K562 (cell line): ENCODE results near the gene MEIKIN. TPM values are rescaled to one million over a fixed set of nuclear protein-coding genes. Genes with fewer than 3 reads are reported as not detected.

ENCODE experiments used
- ATAC-seq: fragments of 200-7000 bp; cut with Tn5 transposase; 3 replicates; pipeline ENCODE4 v1.9.1; 2020; ENCODE audit warnings: moderate library complexity
- BruUV-seq: library from RNA; stranded (reverse); fragments of 400-500 nt; replicated peaks from 2 replicates; lab custom pipeline; 2021; lab: Mats Ljungman, UMichigan
- CTCF ChIA-PET: fragments of 300-600 bp; formaldehyde crosslinking; extraction: SDS; loops from one replicate; lab custom pipeline; 2021; ENCODE audit warnings: low intra/inter-chr PET ratio; lab: Yijun Ruan, JAX
- POLR2A ChIA-PET: fragments of 300-600, 350-650 bp; sonication (Branson Sonifier 250); formaldehyde crosslinking; extraction: SDS; loops from one replicate; lab custom pipeline; 2021; ENCODE audit warnings: antibody characterized with exemption, inconsistent platforms; lab: Yijun Ruan, JAX
- DNase-seq, 4 experiments: peaks; one replicate each; pipeline versions ENCODE4 v3.0.0 to v3.0.0-alpha.2; 2011 to 2018; ENCODE audit warnings: low spot score in 3 of 4, mixed read lengths in 3 of 4; ENCODE audit errors: extremely low read depth in 1 of 4
- FAIRE-seq: peaks from 2 replicates; lab custom pipeline; 2011; peaks lifted over from hg19 to GRCh38; lab: Jason Lieb, UNC
- H2AFZ ChIP-seq: 2 replicates; pipeline ENCODE4 v1.6.0; 2011; ENCODE audit warnings: low read depth, low read length, control low read depth, inconsistent platforms
- H3K27ac ChIP-seq: fragments of 200-600 bp; 3 replicates; pipeline ENCODE4 v1.8.0; 2011; ENCODE audit warnings: low read depth, mild to moderate bottlenecking, control low read depth, inconsistent platforms, low read length, moderate library complexity, mixed read lengths; ENCODE audit errors: extremely low read depth
- H3K27me3 ChIP-seq, 2 experiments: fragments of 300-600 bp in 1 of 2; 2 replicates in 1 of 2; 3 replicates in 1 of 2; pipeline versions ENCODE4 v1.6.0 to v1.8.0; 2011; ENCODE audit warnings: inconsistent platforms in 2 of 2, low read length in 2 of 2, mild to moderate bottlenecking in 1 of 2, mixed read lengths in 1 of 2, moderate library complexity in 1 of 2; ENCODE audit not compliant: control insufficient read depth in 2 of 2, insufficient read depth in 2 of 2
- H3K36me3 ChIP-seq: fragments of 300-600 bp; 3 replicates; pipeline ENCODE4 v1.8.0; 2011; ENCODE audit warnings: mild to moderate bottlenecking, low read length, inconsistent platforms; ENCODE audit not compliant: control insufficient read depth, insufficient read depth
- H3K4me1 ChIP-seq, 2 experiments: fragments of 200-600 bp in 1 of 2; replicated peaks in 1 of 2; 2 replicates in 1 of 2; 3 replicates in 1 of 2; pipeline versions ENCODE4 v1.5.1 to v1.8.0; 2011; ENCODE audit warnings: inconsistent platforms in 2 of 2, low read length in 2 of 2, mild to moderate bottlenecking in 1 of 2, mixed read lengths in 1 of 2, moderate library complexity in 1 of 2; ENCODE audit not compliant: control insufficient read depth in 2 of 2, insufficient read depth in 2 of 2
- H3K4me2 ChIP-seq: 2 replicates; pipeline ENCODE4 v1.6.1; 2011; ENCODE audit warnings: low read length, control low read depth, inconsistent platforms, mixed read lengths; ENCODE audit not compliant: insufficient read depth
- H3K4me3 ChIP-seq: fragments of 200-600 bp; sonication (generic), shearing (Covaris generic); 2 replicates; pipeline ENCODE4 v1.5.1; 2016; ENCODE audit warnings: control low read depth, inconsistent platforms
- H3K79me2 ChIP-seq: fragments of 200-600 bp; 3 replicates; pipeline ENCODE4 v1.8.0; 2011; ENCODE audit warnings: low read length, inconsistent platforms; ENCODE audit not compliant: control insufficient read depth, insufficient read depth
- H3K9ac ChIP-seq, 2 experiments: 2 replicates each; pipeline versions ENCODE4 v1.6.0 to v1.6.1; 2011; ENCODE audit warnings: low read depth in 2 of 2, low read length in 2 of 2, control low read depth in 1 of 2, inconsistent platforms in 1 of 2, mild to moderate bottlenecking in 1 of 2, mixed read lengths in 1 of 2; ENCODE audit not compliant: insufficient read depth in 1 of 2
- H3K9me1 ChIP-seq: one replicate; pipeline ENCODE4 v1.6.0; 2011; ENCODE audit warnings: inconsistent platforms, mild to moderate bottlenecking, low read length, moderate library complexity; ENCODE audit not compliant: control insufficient read depth, insufficient read depth
- H3K9me3 ChIP-seq: replicated peaks from 2 replicates; pipeline ENCODE4 v1.5.1; 2011; ENCODE audit warnings: low read depth, low read length, inconsistent platforms; ENCODE audit not compliant: control insufficient read depth, insufficient read depth
- H4K20me1 ChIP-seq: replicated peaks from 2 replicates; pipeline ENCODE4 v1.6.1; 2011; ENCODE audit warnings: low read length, inconsistent platforms, mixed read lengths; ENCODE audit not compliant: control insufficient read depth, insufficient read depth
- EP400 ChIP-seq: fragments of 450-650 bp; IDR thresholded peaks from 2 replicates; pipeline ENCODE4 v1.6.1; 2017; ENCODE audit warnings: antibody characterized with exemption, mild to moderate bottlenecking, moderate library complexity
- ZNF224 ChIP-seq: sonication (generic); formaldehyde crosslinking; IDR thresholded peaks from 2 replicates; pipeline ENCODE4 v1.8.0; 2022; ENCODE audit warnings: mild to moderate bottlenecking, missing genetic modification reagents
- WGBS: fragments of 100-300 bp; shearing (Covaris generic); methylation state at CpG from one replicate; pipeline ENCODE4 v1.1.6; 2016; ENCODE audit warnings: low coverage, mixed read lengths; ENCODE audit not compliant: insufficient coverage; ENCODE audit errors: missing lambda C conversion rate; 5-methylcytosine and 5-hydroxymethylcytosine counted together
- in situ Hi-C: fragments of 300-500 bp; cut with MboI; formaldehyde crosslinking; loops from 4 replicates; pipeline ENCODE4 v1.15.0; 2018; ENCODE audit warnings: inconsistent platforms, mixed read lengths
- intact Hi-C: fragments of 100-400 bp; cut with micrococcal nuclease; formaldehyde crosslinking; loops from 2 replicates; pipeline ENCODE4 v1.14.2; 2022
- polyA plus RNA-seq, 8 experiments: library from polyadenylated mRNA; depleted of rRNA in 4 of 8; stranded (reverse) in 5 of 8; unstranded in 3 of 8; fragments of >200 nt; fragmentation: Nextera tagmentation in 2 of 8; fragmentation: Illumina TruSeq in 1 of 8; extraction: Ambion mirVana in 2 of 8; extraction: Trizol in 1 of 8; gene quantifications; 2 replicates each; pipeline versions ENCODE4 v1.2.1 to v1.2.3, GENCODE V29; 2011 to 2014; ENCODE audit warnings: inconsistent platforms in 1 of 8, missing spikeins in 1 of 8
- total RNA-seq, 7 experiments: library from RNA; depleted of rRNA in 6 of 7; stranded (reverse); fragments of >200 nt in 6 of 7; fragmentation: Illumina TruSeq in 2 of 7; extraction: Trizol in 2 of 7; gene quantifications; 2 replicates each; pipeline versions ENCODE4 v1.2.1 to v1.2.3, GENCODE V29; 2011 to 2021; ENCODE audit warnings: low replicate concordance in 1 of 7
- TF ChIP-seq, protein P1 (sequence below): fragments of 250-450 bp; sonication (Bioruptor Pico); IDR thresholded peaks from 2 replicates; pipeline ENCODE4 v1.5.0; 2021; ENCODE audit warnings: mild to moderate bottlenecking, borderline replicate concordance

Gene MEIKIN
- total and polyA plus RNA-seq, 9 of the 15 experiments (the other 6 are each of a cell fraction or from before 2014, with no cell fraction given): 0.18 TPM; not detected in 8

DNA sequence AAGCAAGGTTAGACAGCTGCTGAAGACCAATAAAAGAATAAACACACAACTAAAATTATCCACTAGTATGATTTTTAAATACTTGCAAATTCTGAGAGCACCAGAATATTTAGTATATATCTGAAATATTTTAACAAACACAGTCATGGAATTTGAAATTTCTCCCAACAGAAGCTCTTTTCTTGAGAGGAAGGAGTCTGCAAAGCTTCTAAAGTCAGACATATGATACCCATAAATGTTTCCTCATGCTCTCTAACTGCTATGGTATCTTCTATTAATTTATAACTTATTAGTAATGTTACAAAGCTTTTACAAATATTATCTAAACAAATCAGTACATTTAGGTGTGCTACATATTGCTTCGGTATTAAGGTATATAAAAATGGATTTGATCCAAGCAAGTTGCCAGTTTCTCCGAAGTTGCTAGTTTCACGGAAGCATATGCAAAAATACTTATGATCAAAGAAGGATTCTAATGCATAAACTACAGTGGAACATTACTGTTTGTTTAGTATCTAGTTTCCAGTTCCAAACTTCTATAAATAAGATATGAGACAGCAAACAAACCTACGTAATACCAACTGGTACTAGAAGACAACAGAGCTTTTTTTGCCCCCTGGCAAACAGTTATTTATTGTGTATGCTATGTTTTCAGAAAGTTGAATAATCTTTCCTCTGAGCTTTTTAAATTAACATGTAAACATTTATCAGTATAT is 170.7 kb downstream of the MEIKIN start:
- Histone ChIP-seq H3K79me2 (peaks cover 89% of the 10 kb centered on the region), H3K4me2 (no peak overlapping the region), H3K9ac (no peak overlapping the region), H4K20me1 (peaks cover 31% of the 10 kb centered on the region), H3K4me3 (no peak overlapping the region), H3K9me1 (no peaks in the 10 kb centered on the region), H2AFZ (no peak overlapping the region), H3K9me3 (no peaks in the 10 kb centered on the region), H3K4me1 (peaks cover 3 to 23% of the 10 kb centered on the region in 2 experiments; a peak in 3 of 5 replicates), H3K27ac (no peak overlapping the region), H3K27me3 (no peaks in the 10 kb centered on the region), H3K36me3 (peaks cover 3% of the 10 kb centered on the region; the same call in 2 of the 3 replicates)
- TF ChIP-seq ZNF224 (CRISPR knock-in tag) (no peak), EP400 (no peak)
- TF ChIP-seq, protein P1, sequence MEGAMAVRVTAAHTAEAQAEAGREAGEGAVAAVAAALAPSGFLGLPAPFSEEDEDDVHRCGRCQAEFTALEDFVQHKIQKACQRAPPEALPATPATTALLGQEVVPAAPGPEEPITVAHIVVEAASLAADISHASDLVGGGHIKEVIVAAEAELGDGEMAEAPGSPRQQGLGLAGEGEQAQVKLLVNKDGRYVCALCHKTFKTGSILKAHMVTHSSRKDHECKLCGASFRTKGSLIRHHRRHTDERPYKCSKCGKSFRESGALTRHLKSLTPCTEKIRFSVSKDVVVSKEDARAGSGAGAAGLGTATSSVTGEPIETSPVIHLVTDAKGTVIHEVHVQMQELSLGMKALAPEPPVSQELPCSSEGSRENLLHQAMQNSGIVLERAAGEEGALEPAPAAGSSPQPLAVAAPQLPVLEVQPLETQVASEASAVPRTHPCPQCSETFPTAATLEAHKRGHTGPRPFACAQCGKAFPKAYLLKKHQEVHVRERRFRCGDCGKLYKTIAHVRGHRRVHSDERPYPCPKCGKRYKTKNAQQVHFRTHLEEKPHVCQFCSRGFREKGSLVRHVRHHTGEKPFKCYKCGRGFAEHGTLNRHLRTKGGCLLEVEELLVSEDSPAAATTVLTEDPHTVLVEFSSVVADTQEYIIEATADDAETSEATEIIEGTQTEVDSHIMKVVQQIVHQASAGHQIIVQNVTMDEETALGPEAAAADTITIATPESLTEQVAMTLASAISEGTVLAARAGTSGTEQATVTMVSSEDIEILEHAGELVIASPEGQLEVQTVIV (CRISPR knock-in tag): no peak
- no peak for DNase-seq
- WGBS: 92% methylated on average over 4 of the region's 4 CpGs
- in situ Hi-C loops (no loop called here), intact Hi-C loops (no loop called here)
- ATAC-seq: no peak
- POLR2A ChIA-PET: interaction anchor here (0.5 to 2.5 kb wide), 4 partner anchors 7 to 84 kb away, joined by 4 to 11 read pairs (median 5); partner anchors contain the start of gene FNIP1
- CTCF ChIA-PET: no interaction called here
- no TSS peak for BruUV-seq
- no peak for FAIRE-seq
